Measurements from ENCODE around the gene KIFAP3. TPM values are rescaled to one million over a fixed set of nuclear protein-coding genes. Genes with fewer than 3 reads are reported as not detected.

Gene KIFAP3
- total and polyA plus RNA-seq, 4 donors, result 4.5 to 11.1 (median 6.9) TPM

DNA sequence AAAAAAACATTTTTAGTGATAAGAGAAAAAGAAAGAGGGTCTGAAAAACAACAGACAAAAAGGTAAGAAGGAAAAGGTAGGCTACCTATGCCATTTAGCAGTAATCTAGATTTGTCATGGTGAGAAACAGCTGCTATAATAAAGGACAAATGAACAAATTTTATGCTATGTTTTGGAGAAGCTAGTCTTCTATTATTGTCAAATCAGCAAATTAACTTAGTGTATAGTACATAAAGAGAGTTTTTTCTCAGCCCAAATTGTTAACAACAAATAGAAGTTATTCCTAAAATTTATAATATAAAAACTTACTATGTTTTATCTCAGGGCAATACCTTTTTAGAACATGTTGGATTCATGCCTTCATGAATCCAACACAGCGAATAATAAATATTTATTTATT lies 88.7 kb downstream of the KIFAP3 start (continued):
- TF ChIP-seq, protein P1, sequence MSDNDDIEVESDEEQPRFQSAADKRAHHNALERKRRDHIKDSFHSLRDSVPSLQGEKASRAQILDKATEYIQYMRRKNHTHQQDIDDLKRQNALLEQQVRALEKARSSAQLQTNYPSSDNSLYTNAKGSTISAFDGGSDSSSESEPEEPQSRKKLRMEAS (IDR thresholded peaks at IDR 0.05), result no peak
- TF ChIP-seq TAF1 (conservative IDR thresholded peaks at IDR 0.05), result no peak
- TF ChIP-seq YY1 (IDR thresholded peaks at IDR 0.05), result no peak
- TF ChIP-seq GABPA (IDR thresholded peaks at IDR 0.05 in 1 of 2, conservative IDR thresholded peaks at IDR 0.05 in 1 of 2), result no peak
- TF ChIP-seq HNF4A (conservative IDR thresholded peaks at IDR 0.05), result no peak
- TF ChIP-seq, protein P2, sequence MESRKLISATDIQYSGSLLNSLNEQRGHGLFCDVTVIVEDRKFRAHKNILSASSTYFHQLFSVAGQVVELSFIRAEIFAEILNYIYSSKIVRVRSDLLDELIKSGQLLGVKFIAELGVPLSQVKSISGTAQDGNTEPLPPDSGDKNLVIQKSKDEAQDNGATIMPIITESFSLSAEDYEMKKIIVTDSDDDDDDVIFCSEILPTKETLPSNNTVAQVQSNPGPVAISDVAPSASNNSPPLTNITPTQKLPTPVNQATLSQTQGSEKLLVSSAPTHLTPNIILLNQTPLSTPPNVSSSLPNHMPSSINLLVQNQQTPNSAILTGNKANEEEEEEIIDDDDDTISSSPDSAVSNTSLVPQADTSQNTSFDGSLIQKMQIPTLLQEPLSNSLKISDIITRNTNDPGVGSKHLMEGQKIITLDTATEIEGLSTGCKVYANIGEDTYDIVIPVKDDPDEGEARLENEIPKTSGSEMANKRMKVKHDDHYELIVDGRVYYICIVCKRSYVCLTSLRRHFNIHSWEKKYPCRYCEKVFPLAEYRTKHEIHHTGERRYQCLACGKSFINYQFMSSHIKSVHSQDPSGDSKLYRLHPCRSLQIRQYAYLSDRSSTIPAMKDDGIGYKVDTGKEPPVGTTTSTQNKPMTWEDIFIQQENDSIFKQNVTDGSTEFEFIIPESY (IDR thresholded peaks at IDR 0.05), result no peak
- TF ChIP-seq RAD21 (IDR thresholded peaks at IDR 0.05), result no peak

DNA sequence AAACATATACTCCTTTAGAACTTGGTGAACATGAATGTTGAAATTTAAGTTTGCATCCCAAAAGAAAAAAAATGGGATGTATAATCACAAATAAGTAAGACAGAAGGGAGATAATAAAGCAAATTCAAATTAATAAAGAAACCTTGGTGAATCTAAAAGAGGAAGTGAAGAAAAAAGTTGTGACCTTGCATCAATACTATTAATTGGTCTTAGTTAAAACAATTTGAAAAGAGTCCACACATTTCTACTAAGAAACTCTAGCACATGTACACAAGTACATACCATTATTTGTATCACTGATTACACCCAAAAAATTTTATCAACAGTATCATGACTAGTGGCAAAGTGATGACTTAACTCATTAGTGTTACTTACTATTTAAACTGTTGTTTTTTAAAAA lies 100.4 kb downstream of the KIFAP3 start:
- TF ChIP-seq ATF3 (IDR thresholded peaks at IDR 0.05) (no peak), HNF4A (conservative IDR thresholded peaks at IDR 0.05) (no peak), GABPA (IDR thresholded peaks at IDR 0.05 in 1 of 2, conservative IDR thresholded peaks at IDR 0.05 in 1 of 2) (no peak), CTCF (IDR thresholded peaks at IDR 0.05; ENCODE audit: low read depth, low read length, missing input control) (no peak), FOXA2 (IDR thresholded peaks at IDR 0.05) (no peak)
- TF ChIP-seq, protein P2 (IDR thresholded peaks at IDR 0.05), result no peak
- TF ChIP-seq, protein P1 (IDR thresholded peaks at IDR 0.05), result no peak
- H3K36me3 ChIP-seq (ENCODE audit: control insufficient read depth in 4 of 4, insufficient read depth in 3 of 4, low read depth in 1 of 4, low read length in 3 of 4), result peaks cover 0 to 4% (median 1%) of the 10 kb centered on the region in 4 donors
- H3K27ac ChIP-seq (ENCODE audit: low read depth in 1 of 2, low read length in 2 of 2), result no peak overlapping the region
- H3K9me3 ChIP-seq (ENCODE audit: control insufficient read depth in 4 of 4, low read length in 3 of 4), result no peaks in the 10 kb centered on the region
- no peak for DNase-seq (ENCODE audit: low spot score)
- H3K9ac ChIP-seq (ENCODE audit: low read depth in 1 of 2, low read length in 2 of 2), result no peak overlapping the region
- no peaks in the 10 kb centered on the region for H3K27me3 ChIP-seq (ENCODE audit: control insufficient read depth in 4 of 4, insufficient read depth in 4 of 4, low read length in 3 of 4)
- H3K4me1 ChIP-seq (ENCODE audit: control insufficient read depth in 4 of 4, insufficient read depth in 4 of 4, low read length in 3 of 4), result no peaks in the 10 kb centered on the region
- no peak overlapping the region for H3K4me3 ChIP-seq (ENCODE audit: low read depth in 1 of 3, low read length in 3 of 3)

DNA sequence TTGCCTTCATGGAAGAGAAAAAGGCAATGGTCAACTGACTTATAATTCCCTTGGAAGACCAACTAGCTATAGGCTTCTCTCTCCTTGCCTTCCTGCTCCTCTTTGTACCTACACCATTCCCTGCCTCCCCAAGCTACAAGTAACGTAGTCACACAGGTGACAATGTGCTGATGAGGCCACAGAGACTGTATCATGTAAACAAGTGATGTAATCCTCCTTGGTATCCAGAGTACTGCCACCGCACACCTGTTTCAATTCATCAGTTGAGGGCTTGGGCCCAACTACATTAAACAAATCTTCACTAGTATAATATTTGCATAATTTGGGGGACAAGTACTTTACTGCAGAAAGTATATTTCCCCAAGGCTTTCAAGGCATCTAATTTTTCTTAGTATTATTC lies 104.4 kb downstream of the KIFAP3 start:
- H3K4me1 ChIP-seq (ENCODE audit: control insufficient read depth in 4 of 4, insufficient read depth in 4 of 4, low read length in 3 of 4), result no peaks in the 10 kb centered on the region
- no peak for DNase-seq (ENCODE audit: low spot score)
- WGBS, result 95% methylated on average over 2 of the region's 2 CpGs

More for the DNA sequence above, 104.4 kb downstream of the KIFAP3 start:
- H3K27me3 ChIP-seq (ENCODE audit: control insufficient read depth in 4 of 4, insufficient read depth in 4 of 4, low read length in 3 of 4), result no peaks in the 10 kb centered on the region
- no peaks in the 10 kb centered on the region for H3K9me3 ChIP-seq (ENCODE audit: control insufficient read depth in 4 of 4, low read length in 3 of 4)
- H3K27ac ChIP-seq (ENCODE audit: low read depth in 1 of 2, low read length in 2 of 2), result no peak overlapping the region
- no peaks in the 10 kb centered on the region for H3K36me3 ChIP-seq (ENCODE audit: control insufficient read depth in 4 of 4, insufficient read depth in 3 of 4, low read depth in 1 of 4, low read length in 3 of 4)
- no peak overlapping the region for H3K4me3 ChIP-seq (ENCODE audit: low read depth in 1 of 3, low read length in 3 of 3)
- TF ChIP-seq YY1 (IDR thresholded peaks at IDR 0.05), result no peak
- TF ChIP-seq RXRA (IDR thresholded peaks at IDR 0.05), result no peak
- TF ChIP-seq ATF3 (IDR thresholded peaks at IDR 0.05), result no peak
- TF ChIP-seq NR2F2 (IDR thresholded peaks at IDR 0.05), result no peak
- TF ChIP-seq HNF4G (IDR thresholded peaks at IDR 0.05), result no peak
- TF ChIP-seq JUND (IDR thresholded peaks at IDR 0.05), result no peak
- TF ChIP-seq TAF1 (conservative IDR thresholded peaks at IDR 0.05), result no peak
- TF ChIP-seq, protein P3, sequence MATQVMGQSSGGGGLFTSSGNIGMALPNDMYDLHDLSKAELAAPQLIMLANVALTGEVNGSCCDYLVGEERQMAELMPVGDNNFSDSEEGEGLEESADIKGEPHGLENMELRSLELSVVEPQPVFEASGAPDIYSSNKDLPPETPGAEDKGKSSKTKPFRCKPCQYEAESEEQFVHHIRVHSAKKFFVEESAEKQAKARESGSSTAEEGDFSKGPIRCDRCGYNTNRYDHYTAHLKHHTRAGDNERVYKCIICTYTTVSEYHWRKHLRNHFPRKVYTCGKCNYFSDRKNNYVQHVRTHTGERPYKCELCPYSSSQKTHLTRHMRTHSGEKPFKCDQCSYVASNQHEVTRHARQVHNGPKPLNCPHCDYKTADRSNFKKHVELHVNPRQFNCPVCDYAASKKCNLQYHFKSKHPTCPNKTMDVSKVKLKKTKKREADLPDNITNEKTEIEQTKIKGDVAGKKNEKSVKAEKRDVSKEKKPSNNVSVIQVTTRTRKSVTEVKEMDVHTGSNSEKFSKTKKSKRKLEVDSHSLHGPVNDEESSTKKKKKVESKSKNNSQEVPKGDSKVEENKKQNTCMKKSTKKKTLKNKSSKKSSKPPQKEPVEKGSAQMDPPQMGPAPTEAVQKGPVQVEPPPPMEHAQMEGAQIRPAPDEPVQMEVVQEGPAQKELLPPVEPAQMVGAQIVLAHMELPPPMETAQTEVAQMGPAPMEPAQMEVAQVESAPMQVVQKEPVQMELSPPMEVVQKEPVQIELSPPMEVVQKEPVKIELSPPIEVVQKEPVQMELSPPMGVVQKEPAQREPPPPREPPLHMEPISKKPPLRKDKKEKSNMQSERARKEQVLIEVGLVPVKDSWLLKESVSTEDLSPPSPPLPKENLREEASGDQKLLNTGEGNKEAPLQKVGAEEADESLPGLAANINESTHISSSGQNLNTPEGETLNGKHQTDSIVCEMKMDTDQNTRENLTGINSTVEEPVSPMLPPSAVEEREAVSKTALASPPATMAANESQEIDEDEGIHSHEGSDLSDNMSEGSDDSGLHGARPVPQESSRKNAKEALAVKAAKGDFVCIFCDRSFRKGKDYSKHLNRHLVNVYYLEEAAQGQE (IDR thresholded peaks at IDR 0.05), result no peak
- TF ChIP-seq RAD21 (IDR thresholded peaks at IDR 0.05), result no peak
- TF ChIP-seq SP1 (IDR thresholded peaks at IDR 0.05), result no peak
- no peak overlapping the region for H3K9ac ChIP-seq (ENCODE audit: low read depth in 1 of 2, low read length in 2 of 2)
